ENCODE measurements around the gene CBLL1. TPM values are rescaled to one million over a fixed set of nuclear protein-coding genes. Genes with fewer than 3 reads are reported as not detected.

Gene CBLL1
- total and polyA plus RNA-seq, 2 of the 13 experiments (the other 11 are each of a cell fraction or from before 2014, with no cell fraction given), result 8.8 to 10.5 TPM

GRCh38 chr7:107779647-107780099, 35.7 kb downstream of the CBLL1 start (continued):
- TF ChIP-seq CREB3 (CRISPR knock-in tag; IDR thresholded peaks at IDR 0.05) (no peak), ZNF710 (CRISPR knock-in tag; IDR thresholded peaks at IDR 0.05; ENCODE audit: borderline replicate concordance) (peak; percentile 81; the same call in 1 of the 2 replicates), FOXK1 (CRISPR knock-in tag; IDR thresholded peaks at IDR 0.05; ENCODE audit: borderline replicate concordance, low read depth) (peak; percentile 88; the same call in 1 of the 2 replicates), AFF4 (CRISPR knock-in tag; IDR thresholded peaks at IDR 0.05) (0 out of 2 replicates have a peak, but pooled peaks have one; percentile 45), ZNF20 (CRISPR knock-in tag; IDR thresholded peaks at IDR 0.05) (no peak), CBX1 (IDR thresholded peaks at IDR 0.05; ENCODE audit: low read depth) (no peak), MLLT10 (CRISPR knock-in tag; IDR thresholded peaks at IDR 0.05) (no peak), ZGPAT (CRISPR knock-in tag; IDR thresholded peaks at IDR 0.05) (peak; percentile 93), SMAD1 (CRISPR knock-in tag; IDR thresholded peaks at IDR 0.05; ENCODE audit: borderline replicate concordance, low read depth) (no peak), HDAC6 (IDR thresholded peaks at IDR 0.05; ENCODE audit: low read depth, low read length) (no peak), ZNF839 (CRISPR knock-in tag; IDR thresholded peaks at IDR 0.05; ENCODE audit: borderline replicate concordance) (no peak), ZNF451 (CRISPR knock-in tag; IDR thresholded peaks at IDR 0.05) (no peak), HOMEZ (CRISPR knock-in tag; IDR thresholded peaks at IDR 0.05; ENCODE audit: low read depth) (peak; percentile 90), ZNF430 (CRISPR knock-in tag; IDR thresholded peaks at IDR 0.05) (peak; percentile 89), TCF7 (IDR thresholded peaks at IDR 0.05; ENCODE audit: low read depth) (peak; percentile 96), ZNF552 (CRISPR knock-in tag; IDR thresholded peaks at IDR 0.05; ENCODE audit: borderline replicate concordance) (no peak; the same call in 1 of the 2 replicates), ZBTB42 (CRISPR knock-in tag; IDR thresholded peaks at IDR 0.05) (no peak), CHCHD3 (CRISPR knock-in tag; IDR thresholded peaks at IDR 0.05) (no peak), ZNF468 (CRISPR knock-in tag; IDR thresholded peaks at IDR 0.05) (no peak), ATAD3A (CRISPR knock-in tag; IDR thresholded peaks at IDR 0.05) (no peak)

All from HepG2 (cell line).